Mesenchymal stem cell (in vitro differentiated cells and primary cell): ENCODE measurements around the gene FGFBP2.
A peak's percentile ranks its signal among the peaks of the same experiment; 100 is the strongest.
"Not testable (repeated sequence)": the region's sequence is repeated elsewhere in the genome, so short reads cannot be mapped to it uniquely, and the experiment has no call there.

ENCODE experiments used
- DNase-seq: peaks from one replicate; pipeline ENCODE4 v3.0.0-alpha.2; 2013
- H2AFZ ChIP-seq: one replicate; pipeline ENCODE4 v1.6.1; 2013; ENCODE audit warnings: low read depth, mild to moderate bottlenecking, control low read depth, inconsistent platforms, low read length, moderate library complexity
- H2AK5ac ChIP-seq: 2 replicates; pipeline ENCODE4 v1.6.1; 2013; ENCODE audit warnings: low read length, moderate library complexity, mild to moderate bottlenecking, inconsistent platforms; ENCODE audit not compliant: severe bottlenecking
- H2BK120ac ChIP-seq: one replicate; pipeline ENCODE4 v1.6.1; 2013; ENCODE audit warnings: low read depth, mild to moderate bottlenecking, inconsistent platforms, low read length, moderate library complexity
- H2BK12ac ChIP-seq, 2 experiments: one replicate each; pipeline ENCODE4 v1.6.1; 2013; ENCODE audit warnings: inconsistent platforms in 2 of 2, low read length in 2 of 2, mild to moderate bottlenecking in 2 of 2, moderate library complexity in 2 of 2, control low read depth in 1 of 2
- H2BK15ac ChIP-seq: one replicate; pipeline ENCODE4 v1.6.1; 2013; ENCODE audit warnings: mild to moderate bottlenecking, low read depth, inconsistent platforms; ENCODE audit not compliant: poor library complexity, severe bottlenecking
- H2BK5ac ChIP-seq: 2 replicates; pipeline ENCODE4 v1.6.1; 2013; ENCODE audit warnings: low read depth, mild to moderate bottlenecking, low read length, control low read depth, inconsistent platforms; ENCODE audit not compliant: poor library complexity, severe bottlenecking
- H3K14ac ChIP-seq, 2 experiments: one replicate each; pipeline ENCODE4 v1.6.1; 2013; ENCODE audit warnings: inconsistent platforms in 2 of 2, low read length in 2 of 2, control low read depth in 1 of 2, mild to moderate bottlenecking in 1 of 2, moderate library complexity in 1 of 2
- H3K18ac ChIP-seq, 2 experiments: one replicate each; pipeline ENCODE4 v1.6.1; 2013; ENCODE audit warnings: inconsistent platforms in 2 of 2, low read length in 2 of 2, control low read depth in 1 of 2, low read depth in 1 of 2, mild to moderate bottlenecking in 1 of 2
- H3K23ac ChIP-seq, 2 experiments: one replicate each; pipeline ENCODE4 v1.6.1; 2013; ENCODE audit warnings: inconsistent platforms in 2 of 2, low read length in 2 of 2, mild to moderate bottlenecking in 2 of 2, moderate library complexity in 2 of 2, control low read depth in 1 of 2
- H3K27ac ChIP-seq: 2 replicates; pipeline ENCODE4 v1.5.1; 2013; ENCODE audit warnings: mild to moderate bottlenecking, moderate library complexity, low read length, control low read depth, inconsistent platforms; ENCODE audit not compliant: poor library complexity, severe bottlenecking
- H3K27me3 ChIP-seq, 2 experiments: 2 replicates each; pipeline versions ENCODE4 v1.6.1 to v1.7.0; 2013; ENCODE audit warnings: low read length in 2 of 2, mild to moderate bottlenecking in 2 of 2, moderate library complexity in 2 of 2, control low read depth in 1 of 2, inconsistent platforms in 1 of 2; ENCODE audit not compliant: control insufficient read depth in 1 of 2, insufficient read depth in 1 of 2
- H3K36me3 ChIP-seq, 2 experiments: 2 replicates each; pipeline versions ENCODE4 v1.6.1 to v1.7.0; 2013; ENCODE audit warnings: low read length in 2 of 2, control low read depth in 1 of 2, inconsistent platforms in 1 of 2, low read depth in 1 of 2, mild to moderate bottlenecking in 1 of 2; ENCODE audit not compliant: insufficient read depth in 2 of 2, control insufficient read depth in 1 of 2
- H3K4ac ChIP-seq, 2 experiments: one replicate each; pipeline ENCODE4 v1.6.1; 2013; ENCODE audit warnings: inconsistent platforms in 2 of 2, low read length in 2 of 2, mild to moderate bottlenecking in 2 of 2, moderate library complexity in 2 of 2, control low read depth in 1 of 2, low read depth in 1 of 2
- H3K4me1 ChIP-seq: 2 replicates; pipeline ENCODE4 v1.6.1; 2013; ENCODE audit warnings: low read depth, low read length, control low read depth; ENCODE audit not compliant: control insufficient read depth, insufficient read depth
- H3K4me2 ChIP-seq: 2 replicates; pipeline ENCODE4 v1.6.1; 2013; ENCODE audit warnings: low read length, mild to moderate bottlenecking, inconsistent platforms; ENCODE audit not compliant: poor library complexity, severe bottlenecking
- H3K4me3 ChIP-seq, 2 experiments: 2 replicates each; pipeline versions ENCODE4 v1.5.1 to v1.7.0; 2013; ENCODE audit warnings: low read length in 2 of 2, mild to moderate bottlenecking in 2 of 2, control low read depth in 1 of 2, low read depth in 1 of 2; ENCODE audit not compliant: insufficient read depth in 1 of 2
- H3K79me1 ChIP-seq: replicated peaks from 2 replicates; pipeline ENCODE4 v1.6.1; 2013; ENCODE audit warnings: mild to moderate bottlenecking, control low read depth, low read length, inconsistent platforms; ENCODE audit not compliant: poor library complexity, severe bottlenecking
- H3K9ac ChIP-seq: 2 replicates; pipeline ENCODE4 v1.7.0; 2013; ENCODE audit warnings: mild to moderate bottlenecking, low read length, moderate library complexity
- H3K9me3 ChIP-seq: 2 replicates; pipeline ENCODE4 v1.7.0; 2013; ENCODE audit warnings: mild to moderate bottlenecking, low read length; ENCODE audit not compliant: control insufficient read depth
- H4K8ac ChIP-seq: one replicate; pipeline ENCODE4 v1.6.1; 2013; ENCODE audit warnings: inconsistent platforms, mild to moderate bottlenecking, low read length, moderate library complexity
- H4K91ac ChIP-seq: one replicate; pipeline ENCODE4 v1.6.1; 2013; ENCODE audit warnings: mild to moderate bottlenecking, low read length, inconsistent platforms
- WGBS: methylation state at CpG from one replicate; pipeline ENCODE4 v1.1.7; 2013; ENCODE audit warnings: mixed read lengths; 5-methylcytosine and 5-hydroxymethylcytosine counted together

FGFBP2 gene

GRCh38 chr4:15918484-15919129 lies 44.4 kb downstream of the FGFBP2 start:
- no peak overlapping the region for H2BK12ac ChIP-seq
- H3K18ac ChIP-seq, result peak overlapping the region in 1 of 2 experiments; percentile 18
- no peak overlapping the region for H2BK15ac ChIP-seq
- no peak overlapping the region for H2BK120ac ChIP-seq
- DNase-seq, result no peak
- H3K23ac ChIP-seq, result no peak overlapping the region
- H3K36me3 ChIP-seq, result no peaks in the 10 kb centered on the region
- H2BK5ac ChIP-seq, result no peak overlapping the region
- H4K8ac ChIP-seq, result no peak overlapping the region
- no peak overlapping the region for H4K91ac ChIP-seq
- peaks cover 7% of the 10 kb centered on the region for H3K4me1 ChIP-seq
- H3K79me1 ChIP-seq, result no peaks in the 10 kb centered on the region
- H3K14ac ChIP-seq, result no peak overlapping the region
- H3K4me3 ChIP-seq, result no peak overlapping the region
- H3K4ac ChIP-seq, result no peak overlapping the region
- H3K9ac ChIP-seq, result no peak overlapping the region
- no peak overlapping the region for H2AFZ ChIP-seq
- no peak overlapping the region for H3K27ac ChIP-seq
- H3K9me3 ChIP-seq, result no peaks in the 10 kb centered on the region
- peak overlapping the region; percentile 79 for H2AK5ac ChIP-seq
- H3K4me2 ChIP-seq, result no peak overlapping the region
- WGBS, result 84% methylated on average over 4 of the region's 4 CpGs
- H3K27me3 ChIP-seq, result no peaks in the 10 kb centered on the region

- H3K4me2 ChIP-seq, result no peak overlapping the region
- H3K4ac ChIP-seq, result no peak overlapping the region
- no peaks in the 10 kb centered on the region for H3K9me3 ChIP-seq
- no peak overlapping the region for H3K18ac ChIP-seq
- no peak overlapping the region for H3K27ac ChIP-seq
- DNase-seq, result no peak
- no peak overlapping the region for H3K4me3 ChIP-seq
- no peak overlapping the region for H2BK12ac ChIP-seq
- no peak overlapping the region for H3K9ac ChIP-seq
- H3K14ac ChIP-seq, result no peak overlapping the region
- no peaks in the 10 kb centered on the region for H3K79me1 ChIP-seq
- H4K91ac ChIP-seq, result no peak overlapping the region
- WGBS, result no CpG with 5 or more reads among the region's 2 CpGs
- H3K27me3 ChIP-seq, result no peaks in the 10 kb centered on the region
- no peak overlapping the region for H2BK5ac ChIP-seq
- no peak overlapping the region for H4K8ac ChIP-seq
- no peak overlapping the region for H3K23ac ChIP-seq
- no peak overlapping the region for H2AFZ ChIP-seq
- H2BK120ac ChIP-seq, result no peak overlapping the region
- H2BK15ac ChIP-seq, result no peak overlapping the region
- H2AK5ac ChIP-seq, result no peak overlapping the region
- no peaks in the 10 kb centered on the region for H3K36me3 ChIP-seq
- H3K4me1 ChIP-seq, result peaks cover 8% of the 10 kb centered on the region
Observed at GRCh38 chr4:15917297-15917696, 45.7 kb downstream of the FGFBP2 start.

GRCh38 chr4:15916358-15916757 lies 46.6 kb downstream of the FGFBP2 start:
- H3K23ac ChIP-seq, H3K36me3 ChIP-seq: not testable (repeated sequence)
- WGBS, result 89% methylated on average over 9 of the region's 9 CpGs

GRCh38 chr4:15914736-15915135 lies 48.2 kb downstream of the FGFBP2 start:
- no peak overlapping the region for H2BK12ac ChIP-seq
- no peak overlapping the region for H4K8ac ChIP-seq
- no peak overlapping the region for H3K4ac ChIP-seq
- H3K14ac ChIP-seq, result no peak overlapping the region
- H3K4me3 ChIP-seq, result no peak overlapping the region
- WGBS, result 100% methylated on average over 1 of the region's 2 CpGs
- no peak overlapping the region for H2AFZ ChIP-seq
- no peaks in the 10 kb centered on the region for H3K27me3 ChIP-seq
- H3K18ac ChIP-seq, result no peak overlapping the region
- no peak overlapping the region for H2BK120ac ChIP-seq
- no peak for DNase-seq
- no peak overlapping the region for H3K23ac ChIP-seq
- no peaks in the 10 kb centered on the region for H3K36me3 ChIP-seq
- H2BK15ac ChIP-seq, result no peak overlapping the region
- no peak overlapping the region for H3K9ac ChIP-seq
- H4K91ac ChIP-seq, result no peak overlapping the region
- H3K9me3 ChIP-seq, result no peaks in the 10 kb centered on the region
- no peaks in the 10 kb centered on the region for H3K79me1 ChIP-seq
- H3K4me2 ChIP-seq, result no peak overlapping the region
- H2AK5ac ChIP-seq, result no peak overlapping the region
- H3K4me1 ChIP-seq, result peaks cover 3% of the 10 kb centered on the region
- H3K27ac ChIP-seq, result peak overlapping the region; percentile 70
- no peak overlapping the region for H2BK5ac ChIP-seq

More at GRCh38 chr4:15916358-15916757, 46.6 kb downstream of the FGFBP2 start:
- not testable (repeated sequence) for H3K4me3 ChIP-seq, H2BK120ac ChIP-seq, H3K4ac ChIP-seq, H3K27me3 ChIP-seq, H2AK5ac ChIP-seq, H4K8ac ChIP-seq, H3K9me3 ChIP-seq, H3K18ac ChIP-seq, H2BK12ac ChIP-seq, H2BK15ac ChIP-seq, DNase-seq, H4K91ac ChIP-seq, H3K4me2 ChIP-seq, H3K79me1 ChIP-seq, H3K27ac ChIP-seq, H2AFZ ChIP-seq, H3K4me1 ChIP-seq, H3K9ac ChIP-seq, H2BK5ac ChIP-seq, H3K14ac ChIP-seq
